H1 (cell line): Measurements from ENCODE around the gene CDC73. TPM values are rescaled to one million over a fixed set of nuclear protein-coding genes. Genes with fewer than 3 reads are reported as not detected.

Source experiments
- CTCF ChIA-PET: fragments of 300-600 bp; sonication (Branson Sonifier 250); formaldehyde crosslinking; loops from one replicate; lab custom pipeline; 2021; ENCODE audit not compliant: partially characterized antibody; lab: Charles Lee
- POLR2A ChIA-PET: fragments of 300-600 bp; sonication (Branson Sonifier 250); formaldehyde crosslinking; loops from one replicate; lab custom pipeline; 2021; ENCODE audit warnings: inconsistent platforms; ENCODE audit not compliant: partially characterized antibody; lab: Charles Lee
- DNase-seq, 2 experiments: peaks; one replicate each; pipeline versions ENCODE4 v3.0.0 to v3.0.0-alpha.2; 2010 to 2022; ENCODE audit warnings: low spot score in 2 of 2, low read depth in 1 of 2, mixed read lengths in 1 of 2
- FAIRE-seq: peaks from 2 replicates; lab custom pipeline; 2011; peaks lifted over from hg19 to GRCh38; lab: Jason Lieb, UNC
- H2AFZ ChIP-seq: 2 replicates; pipeline ENCODE4 v1.8.1; 2012; ENCODE audit warnings: low read length, inconsistent platforms
- H2AK5ac ChIP-seq: 2 replicates; pipeline ENCODE4 v1.6.1; 2013; ENCODE audit warnings: low read depth, low read length
- H2BK120ac ChIP-seq: replicated peaks from 2 replicates; pipeline ENCODE3; 2013; ENCODE audit warnings: low read depth, low read length, inconsistent platforms
- H2BK12ac ChIP-seq: 2 replicates; pipeline ENCODE4 v1.6.1; 2013; ENCODE audit warnings: low read depth, low read length
- H2BK15ac ChIP-seq: 2 replicates; pipeline ENCODE4 v1.6.1; 2013; ENCODE audit warnings: low read length
- H2BK20ac ChIP-seq: 2 replicates; pipeline ENCODE4 v1.6.1; 2013; ENCODE audit warnings: low read length
- H2BK5ac ChIP-seq: 2 replicates; pipeline ENCODE4 v1.6.1; 2013; ENCODE audit warnings: low read depth, low read length
- H3K14ac ChIP-seq: 2 replicates; pipeline ENCODE4 v1.6.1; 2013; ENCODE audit warnings: inconsistent platforms; ENCODE audit not compliant: insufficient read length
- H3K18ac ChIP-seq: 2 replicates; pipeline ENCODE4 v1.6.1; 2013; ENCODE audit warnings: low read length; ENCODE audit errors: extremely low read depth
- H3K23ac ChIP-seq: 2 replicates; pipeline ENCODE4 v1.6.1; 2013; ENCODE audit warnings: inconsistent platforms; ENCODE audit not compliant: insufficient read length
- H3K23me2 ChIP-seq: 2 replicates; pipeline ENCODE4 v1.6.1; 2013; ENCODE audit warnings: low read depth, low read length
- H3K27ac ChIP-seq: 2 replicates; pipeline ENCODE4 v1.6.1; 2011; ENCODE audit warnings: low read depth, low read length, inconsistent platforms
- H3K27me3 ChIP-seq, 4 experiments: replicated peaks in 1 of 4; 1 replicate in 1 of 4; 2 replicates in 3 of 4; pipeline versions ENCODE4 v1.6.1 to v1.8.1; 2011 to 2013; ENCODE audit warnings: low read length in 3 of 4, mild to moderate bottlenecking in 3 of 4, inconsistent platforms in 2 of 4, mixed read lengths in 2 of 4, moderate library complexity in 1 of 4; ENCODE audit not compliant: control insufficient read depth in 3 of 4, insufficient read depth in 3 of 4; ENCODE audit errors: extremely low read depth in 1 of 4
- H3K36me3 ChIP-seq, 4 experiments: 2 replicates each; pipeline versions ENCODE4 v1.6.1 to v1.8.1; 2011 to 2013; ENCODE audit warnings: mild to moderate bottlenecking in 4 of 4, low read length in 3 of 4, moderate library complexity in 2 of 4, control low read depth in 1 of 4, inconsistent platforms in 1 of 4; ENCODE audit not compliant: insufficient read depth in 4 of 4, control insufficient read depth in 2 of 4
- H3K4ac ChIP-seq: replicated peaks from 2 replicates; pipeline ENCODE3; 2013; ENCODE audit warnings: low read length, low read depth, mixed read lengths, inconsistent platforms; ENCODE audit not compliant: insufficient read length
- H3K4me1 ChIP-seq, 4 experiments: replicated peaks in 1 of 4; 1 replicate in 1 of 4; 2 replicates in 3 of 4; pipeline versions ENCODE4 v1.6.1 to v1.8.1; 2011 to 2013; ENCODE audit warnings: low read length in 3 of 4, inconsistent platforms in 2 of 4, mixed read lengths in 1 of 4; ENCODE audit not compliant: insufficient read depth in 4 of 4, control insufficient read depth in 3 of 4
- H3K4me2 ChIP-seq, 2 experiments: 2 replicates each; pipeline versions ENCODE4 v1.6.1 to v1.8.1; 2011 to 2013; ENCODE audit warnings: low read depth in 2 of 2, low read length in 2 of 2, control low read depth in 1 of 2, inconsistent platforms in 1 of 2, mild to moderate bottlenecking in 1 of 2; ENCODE audit not compliant: insufficient read depth in 1 of 2
- H3K4me3 ChIP-seq, 4 experiments: fragments of 200-600, 300-600 bp in 1 of 4; sonication (generic), shearing (Covaris generic), sonication (Bioruptor Twin) in 1 of 4; 2 replicates each; pipeline versions ENCODE4 v1.5.1 to v1.8.1; 2011 to 2016; ENCODE audit warnings: low read length in 4 of 4, low read depth in 3 of 4, control low read depth in 2 of 4, inconsistent platforms in 2 of 4, mild to moderate bottlenecking in 2 of 4, mixed read lengths in 1 of 4, moderate library complexity in 1 of 4; ENCODE audit not compliant: insufficient read depth in 2 of 4; ENCODE audit errors: extremely low read depth in 1 of 4
- H3K56ac ChIP-seq: replicated peaks from 2 replicates; pipeline ENCODE3; 2013; ENCODE audit warnings: low read depth, mild to moderate bottlenecking, mixed read lengths, low read length, inconsistent platforms; ENCODE audit not compliant: insufficient read length
- H3K79me1 ChIP-seq: 2 replicates; pipeline ENCODE4 v1.6.1; 2013; ENCODE audit warnings: low read depth, low read length, control low read depth
- H3K79me2 ChIP-seq, 2 experiments: 2 replicates each; pipeline versions ENCODE4 v1.6.1 to v1.8.1; 2012 to 2013; ENCODE audit warnings: low read length in 2 of 2, mild to moderate bottlenecking in 2 of 2, inconsistent platforms in 1 of 2; ENCODE audit not compliant: insufficient read depth in 2 of 2, control insufficient read depth in 1 of 2
- H3K9ac ChIP-seq, 4 experiments: replicated peaks in 1 of 4; 1 replicate in 1 of 4; 2 replicates in 3 of 4; pipeline versions ENCODE4 v1.6.1 to v1.8.1; 2011 to 2013; ENCODE audit warnings: low read depth in 3 of 4, low read length in 3 of 4, control low read depth in 2 of 4, mild to moderate bottlenecking in 2 of 4, moderate library complexity in 2 of 4, inconsistent platforms in 1 of 4; ENCODE audit errors: extremely low read depth in 1 of 4
- H3K9me3 ChIP-seq, 2 experiments: 2 replicates each; pipeline versions ENCODE4 v1.6.1 to v1.8.1; 2012 to 2013; ENCODE audit warnings: mild to moderate bottlenecking in 2 of 2, moderate library complexity in 2 of 2, control low read depth in 1 of 2, inconsistent platforms in 1 of 2, low read depth in 1 of 2, low read length in 1 of 2, mixed read lengths in 1 of 2; ENCODE audit not compliant: insufficient read depth in 2 of 2
- H4K20me1 ChIP-seq, 2 experiments: replicated peaks in 1 of 2; 2 replicates each; pipeline versions ENCODE3 to v1.8.1; 2011 to 2013; ENCODE audit warnings: inconsistent platforms in 2 of 2, low read length in 2 of 2, mild to moderate bottlenecking in 1 of 2; ENCODE audit not compliant: insufficient read depth in 2 of 2, control insufficient read depth in 1 of 2
- H4K5ac ChIP-seq: 2 replicates; pipeline ENCODE4 v1.6.1; 2013; ENCODE audit warnings: low read length, low read depth, mixed read lengths, inconsistent platforms; ENCODE audit not compliant: insufficient read length
- H4K8ac ChIP-seq: 2 replicates; pipeline ENCODE4 v1.8.0; 2013; ENCODE audit warnings: mild to moderate bottlenecking, moderate library complexity, low read length, inconsistent platforms; ENCODE audit not compliant: insufficient read depth; ENCODE audit errors: extremely low read depth
- H4K91ac ChIP-seq: replicated peaks from 2 replicates; pipeline ENCODE3; 2013; ENCODE audit warnings: low read length, mixed read lengths, inconsistent platforms; ENCODE audit not compliant: insufficient read length
- SIRT6 ChIP-seq: IDR thresholded peaks from one replicate; pipeline ENCODE4 v1.7.1; 2012; ENCODE audit warnings: low read length, inconsistent platforms
- WGBS, 2 experiments: shearing (Covaris generic) in 1 of 2; methylation state at CpG; one replicate each; pipeline versions ENCODE4 v1.1.6 to v1.1.7; 2013 to 2015; ENCODE audit warnings: low lambda C conversion rate in 2 of 2, mixed read lengths in 2 of 2, inconsistent platforms in 1 of 2, low coverage in 1 of 2, missing lambda C conversion rate in 1 of 2; ENCODE audit not compliant: insufficient replicate concordance in 2 of 2, insufficient coverage in 1 of 2, insufficient read length in 1 of 2; ENCODE audit errors: extremely low coverage in 1 of 2, missing lambda C conversion rate in 1 of 2; 5-methylcytosine and 5-hydroxymethylcytosine counted together
- polyA plus RNA-seq, 7 experiments: library from polyadenylated mRNA; depleted of rRNA in 3 of 7; stranded (reverse) in 5 of 7; unstranded in 2 of 7; fragments of >200 nt in 5 of 7; fragments of 200-250 nt in 2 of 7; gene quantifications; 1 replicate in 5 of 7; 2 replicates in 1 of 7; 4 replicates in 1 of 7; pipeline versions ENCODE4 v1.2.1 to v1.2.3, GENCODE V29; 2011 to 2013; ENCODE audit warnings: missing spikeins in 2 of 7, mixed read lengths in 2 of 7
- total RNA-seq: library from RNA; stranded (reverse); fragmentation: NEBNext Ultra II Directional; extraction: Animal tissue kit (Norgen Biotek cat#: 25700); gene quantifications from 2 replicates; pipeline ENCODE4 v1.2.1, GENCODE V29; 2021

Gene CDC73
- total and polyA plus RNA-seq, 2 of the 8 experiments (the other 6 are each of a cell fraction or from before 2014, with no cell fraction given), result 9.8 to 64.0 TPM

DNA sequence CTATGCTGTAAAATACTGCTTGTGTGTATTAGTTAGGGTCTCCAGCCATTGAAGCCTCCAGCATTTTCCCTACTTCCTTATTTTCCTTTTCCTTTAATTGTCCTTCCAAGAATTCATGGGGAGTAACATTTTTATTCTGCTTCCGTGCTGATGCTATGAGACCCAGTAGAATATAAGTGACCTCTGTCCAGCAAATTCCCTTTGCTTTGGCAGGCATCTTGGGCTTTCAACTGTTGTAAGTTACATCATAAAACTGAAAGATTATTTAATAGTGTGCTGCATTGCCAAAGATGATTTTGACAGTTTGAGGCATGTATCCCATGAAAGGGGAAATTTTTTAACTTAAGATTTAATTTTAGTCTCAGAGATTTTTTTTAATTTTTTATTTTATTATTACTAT is 112.7 kb downstream of the CDC73 start:
- Histone ChIP-seq H4K20me1 (no peaks in the 10 kb centered on the region), H3K36me3 (peaks cover 0 to 12% (median 4%) of the 10 kb centered on the region in 4 experiments; a peak in 3 of 8 replicates), H4K8ac (no peak overlapping the region), H2BK5ac (no peak overlapping the region), H3K4me2 (no peak overlapping the region), H3K56ac (no peak overlapping the region), H3K23me2 (no peaks in the 10 kb centered on the region), H3K14ac (no peak overlapping the region), H3K18ac (no peak overlapping the region), H2AK5ac (no peak overlapping the region), H4K5ac (no peak overlapping the region), H3K4ac (no peak overlapping the region), H2AFZ (no peak overlapping the region), H2BK15ac (no peak overlapping the region), H2BK120ac (no peak overlapping the region), H3K9ac (no peak overlapping the region), H2BK20ac (no peak overlapping the region)
- CTCF ChIA-PET, result no interaction called here
- DNase-seq, result no peak
- TF ChIP-seq SIRT6, result no peak
- TF ChIP-seq, all 59 proteins: peak for 0
- no peak overlapping the region for H3K4me3 ChIP-seq
- H3K27ac ChIP-seq, result no peak overlapping the region
- no peaks in the 10 kb centered on the region for H3K79me1 ChIP-seq
- no peaks in the 10 kb centered on the region for H3K27me3 ChIP-seq
- no peak overlapping the region for H4K91ac ChIP-seq
- H3K9me3 ChIP-seq, result no peaks in the 10 kb centered on the region
- no peak for FAIRE-seq
- no peak overlapping the region for H2BK12ac ChIP-seq
- no peaks in the 10 kb centered on the region for H3K79me2 ChIP-seq
- no peaks in the 10 kb centered on the region for H3K4me1 ChIP-seq
- POLR2A ChIA-PET, result no interaction called here
- WGBS, 2 experiments, result 90% methylated on average over 1 of the region's 1 CpG; no CpG with 5 or more reads in 1 of the 2 experiments
- no peak overlapping the region for H3K23ac ChIP-seq
